Gastroesophageal sphincter (tissue), 4 donors: ENCODE results near the gene CPVL. TPM values are rescaled to one million over a fixed set of nuclear protein-coding genes. Genes with fewer than 3 reads are reported as not detected.
A peak's percentile ranks its signal among the peaks of the same experiment; 100 is the strongest.

Experiments
- ATAC-seq: fragments of 150-250 bp; one replicate; pipeline ENCODE4 v1.9.1; 2016; ENCODE audit warnings: mild to moderate bottlenecking, moderate library complexity
- H3K27ac ChIP-seq, 4 donors: fragments of 200-600 bp; sonication (generic) in 3 of 4; 1 replicate in 3 of 4; 2 replicates in 1 of 4; pipeline ENCODE4 v1.5.1; 2016 to 2019
- H3K27me3 ChIP-seq: fragments of 200-600 bp; sonication (generic); one replicate; pipeline ENCODE4 v1.5.1; 2019
- H3K36me3 ChIP-seq, 2 donors: fragments of 200-600 bp; sonication (generic); one replicate each; pipeline ENCODE4 v1.5.1; 2019; ENCODE audit warnings: control low read depth in 1 of 2
- H3K4me1 ChIP-seq, 3 donors: fragments of 200-600 bp; sonication (generic); 1 replicate in 2 of 3; 2 replicates in 1 of 3; pipeline ENCODE4 v1.5.1; 2016 to 2019; ENCODE audit warnings: control low read depth in 2 of 3
- H3K4me3 ChIP-seq, 2 donors: fragments of 200-600 bp; sonication (generic); one replicate each; pipeline ENCODE4 v1.5.1; 2019; ENCODE audit warnings: mild to moderate bottlenecking in 1 of 2, moderate library complexity in 1 of 2
- H3K9me3 ChIP-seq, 3 donors: fragments of 200-600 bp; sonication (generic); one replicate each; pipeline ENCODE4 v1.5.1; 2017 to 2019; ENCODE audit warnings: control low read depth in 2 of 3
- CTCF ChIP-seq, 4 experiments: fragments of 200-600 bp in 2 of 4; fragments of 450-650 bp in 2 of 4; sonication (generic) in 1 of 4; IDR thresholded peaks; one replicate each; pipeline ENCODE4 v1.5.1; 2017 to 2019; ENCODE audit warnings: antibody characterized with exemption in 4 of 4, mild to moderate bottlenecking in 2 of 4, moderate library complexity in 2 of 4
- EP300 ChIP-seq: sonication (generic); formaldehyde crosslinking; IDR thresholded peaks from one replicate; pipeline ENCODE4 v1.6.1; 2017; ENCODE audit warnings: antibody characterized with exemption, mild to moderate bottlenecking
- POLR2A ChIP-seq, 2 donors: fragments of 450-650 bp; IDR thresholded peaks; one replicate each; pipeline ENCODE4 v1.6.1; 2017; ENCODE audit warnings: antibody characterized with exemption in 2 of 2, mild to moderate bottlenecking in 2 of 2, moderate library complexity in 1 of 2
- POLR2AphosphoS5 ChIP-seq: sonication (generic); formaldehyde crosslinking; IDR thresholded peaks from one replicate; pipeline ENCODE4 v1.6.1; 2017; ENCODE audit warnings: antibody characterized with exemption
- WGBS, 2 donors: methylation state at CpG; one replicate each; pipeline ENCODE4 v1.1.5; 2018; ENCODE audit warnings: low coverage in 1 of 2; 5-methylcytosine and 5-hydroxymethylcytosine counted together
- total RNA-seq, 4 donors: library from RNA; depleted of rRNA; stranded (reverse); fragments of >200 nt; gene quantifications; one replicate each; pipeline ENCODE4 v1.1.0, GENCODE V29; 2016

CPVL gene
- total RNA-seq, 4 donors from 2014 or later = 4.8 to 24.6 (median 15.1) TPM

GRCh38 chr7:29140873-29141468 lies 5.4 kb downstream of the CPVL start:
- Histone ChIP-seq H3K36me3 (no peaks in the 10 kb centered on the region), H3K27ac (no peak overlapping the region), H3K27me3 (peaks cover 36% of the 10 kb centered on the region), H3K9me3 (no peaks in the 10 kb centered on the region), H3K4me3 (no peak overlapping the region), H3K4me1 (peaks cover 0 to 2% (median 0%) of the 10 kb centered on the region in 3 donors)
- TF ChIP-seq EP300 = no peak
- no peak for TF ChIP-seq POLR2A (IDR thresholded peaks at IDR 0.05)
- no peak for TF ChIP-seq CTCF (IDR thresholded peaks at IDR 0.05)
- TF ChIP-seq POLR2AphosphoS5 = no peak
- peak; percentile 34 for ATAC-seq
- 82 to 95% methylated on average over 6 to 7 of the region's 7 CpGs for WGBS, 2 donors

- TF ChIP-seq POLR2AphosphoS5 (no peak), POLR2A (IDR thresholded peaks at IDR 0.05) (no peak), CTCF (IDR thresholded peaks at IDR 0.05) (no peak), EP300 (no peak)
- Histone ChIP-seq H3K4me1 (no peaks in the 10 kb centered on the region), H3K9me3 (no peaks in the 10 kb centered on the region), H3K4me3 (no peak overlapping the region), H3K36me3 (no peaks in the 10 kb centered on the region), H3K27me3 (peaks cover 24% of the 10 kb centered on the region), H3K27ac (no peak overlapping the region)
- ATAC-seq = no peak
- WGBS, 2 donors = 73 to 90% methylated on average over 2 to 4 of the region's 4 CpGs
These were observed 6.5 kb downstream of the CPVL start for GRCh38 chr7:29139796-29140195.

- H3K9me3 ChIP-seq = no peaks in the 10 kb centered on the region
- H3K36me3 ChIP-seq = no peaks in the 10 kb centered on the region
- no peaks in the 10 kb centered on the region for H3K4me1 ChIP-seq
- WGBS, 2 donors = 85% methylated on average over 2 of the region's 2 CpGs; no CpG with 5 or more reads in 1 of the 2 donors
- H3K4me3 ChIP-seq = no peak overlapping the region
- no peak for ATAC-seq
- peaks cover 18% of the 10 kb centered on the region for H3K27me3 ChIP-seq
- H3K27ac ChIP-seq = no peak overlapping the region
- TF ChIP-seq EP300 (no peak), POLR2AphosphoS5 (no peak)
These were observed 7.1 kb downstream of the CPVL start for GRCh38 chr7:29139191-29139590.

GRCh38 chr7:29138588-29138987 lies 7.7 kb downstream of the CPVL start:
- 49 to 72% methylated on average over 3 to 4 of the region's 4 CpGs for WGBS, 2 donors
- Histone ChIP-seq H3K9me3 (no peaks in the 10 kb centered on the region), H3K4me1 (no peaks in the 10 kb centered on the region), H3K36me3 (no peaks in the 10 kb centered on the region), H3K4me3 (no peak overlapping the region), H3K27me3 (peaks cover 23% of the 10 kb centered on the region), H3K27ac (no peak overlapping the region)
- no peak for ATAC-seq
- TF ChIP-seq POLR2A (IDR thresholded peaks at IDR 0.05) (no peak), EP300 (no peak), POLR2AphosphoS5 (no peak), CTCF (IDR thresholded peaks at IDR 0.05) (no peak)

- WGBS, 2 donors = 90 to 92% methylated on average over 1 of the region's 1 CpG
- H3K36me3 ChIP-seq = no peaks in the 10 kb centered on the region
- ATAC-seq = no peak
- no peaks in the 10 kb centered on the region for H3K9me3 ChIP-seq
- no peak for TF ChIP-seq CTCF (IDR thresholded peaks at IDR 0.05)
- TF ChIP-seq EP300 = no peak
- no peak for TF ChIP-seq POLR2AphosphoS5
- no peak for TF ChIP-seq POLR2A (IDR thresholded peaks at IDR 0.05)
- H3K4me1 ChIP-seq = no peaks in the 10 kb centered on the region
- H3K4me3 ChIP-seq = no peak overlapping the region
- no peak overlapping the region for H3K27ac ChIP-seq
- peaks cover 7% of the 10 kb centered on the region for H3K27me3 ChIP-seq
These were observed 10.5 kb downstream of the CPVL start for GRCh38 chr7:29135846-29136245.
